ENCODE data around the gene PDZD2.

Gene PDZD2

GRCh38 chr5:32089146-32090000, 450.4 kb downstream of the PDZD2 start:
- no peaks in the 10 kb centered on the region for H3F3A ChIP-seq (ENCODE audit: low read depth)

DNA sequence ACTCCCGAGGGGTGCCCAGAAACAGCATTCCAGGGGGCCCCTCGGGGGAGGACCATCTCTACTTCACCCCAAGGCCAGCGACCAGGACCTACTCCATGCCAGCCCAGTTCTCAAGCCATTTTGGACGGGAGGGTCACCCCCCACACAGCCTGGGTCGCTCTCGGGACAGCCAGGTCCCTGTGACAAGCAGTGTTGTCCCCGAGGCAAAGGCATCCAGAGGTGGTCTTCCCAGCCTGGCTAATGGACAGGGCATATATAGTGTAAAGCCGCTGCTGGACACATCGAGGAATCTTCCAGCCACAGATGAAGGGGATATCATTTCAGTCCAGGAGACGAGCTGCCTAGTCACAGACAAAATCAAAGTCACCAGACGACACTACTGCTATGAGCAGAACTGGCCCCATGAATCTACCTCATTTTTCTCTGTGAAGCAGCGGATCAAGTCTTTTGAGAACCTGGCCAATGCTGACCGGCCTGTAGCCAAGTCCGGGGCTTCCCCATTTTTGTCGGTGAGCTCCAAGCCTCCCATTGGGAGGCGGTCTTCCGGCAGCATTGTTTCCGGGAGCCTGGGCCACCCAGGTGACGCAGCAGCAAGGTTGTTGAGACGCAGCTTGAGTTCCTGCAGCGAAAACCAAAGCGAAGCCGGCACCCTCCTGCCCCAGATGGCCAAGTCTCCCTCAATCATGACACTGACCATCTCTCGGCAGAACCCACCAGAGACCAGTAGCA, 451.3 kb downstream of the PDZD2 start:
- TF ChIP-seq CTCF (conservative IDR thresholded peaks at IDR 0.05; ENCODE audit: low read length) (no peak), EZH2phosphoT487 (IDR thresholded peaks at IDR 0.05; ENCODE audit: borderline replicate concordance) (no peak)
- no peaks in the 10 kb centered on the region for H3K36me3 ChIP-seq (ENCODE audit: insufficient read depth, low read length)

More at GRCh38 chr5:32089146-32090000, 450.4 kb downstream of the PDZD2 start:
- Histone ChIP-seq H2AFZ (ENCODE audit: low read length) (no peak overlapping the region), H3K4me3 (ENCODE audit: low read length, poor library complexity, severe bottlenecking) (no peak overlapping the region), H3K27me3 (ENCODE audit: insufficient read depth, low read length, poor library complexity, severe bottlenecking) (no peaks in the 10 kb centered on the region), H3K9me2 (replicated peaks; ENCODE audit: low read depth, low read length) (no peaks in the 10 kb centered on the region), H3K9me3 (ENCODE audit: insufficient read depth, low read depth, low read length) (no peaks in the 10 kb centered on the region), H3K4me1 (ENCODE audit: insufficient read depth, low read length, poor library complexity, severe bottlenecking) (no peaks in the 10 kb centered on the region), H3K4me2 (ENCODE audit: low read depth, low read length, poor library complexity, severe bottlenecking) (no peak overlapping the region), H3K36me3 (ENCODE audit: insufficient read depth, low read length) (no peaks in the 10 kb centered on the region), H3K79me2 (ENCODE audit: insufficient read depth, low read length) (no peaks in the 10 kb centered on the region), H4K20me1 (ENCODE audit: insufficient read depth, low read length, poor library complexity, severe bottlenecking) (no peaks in the 10 kb centered on the region), H3K9ac (ENCODE audit: low read depth, low read length, poor library complexity, severe bottlenecking) (no peak overlapping the region)
- TF ChIP-seq CTCF (conservative IDR thresholded peaks at IDR 0.05; ENCODE audit: low read length) (no peak), EZH2phosphoT487 (IDR thresholded peaks at IDR 0.05; ENCODE audit: borderline replicate concordance) (no peak)

DNA sequence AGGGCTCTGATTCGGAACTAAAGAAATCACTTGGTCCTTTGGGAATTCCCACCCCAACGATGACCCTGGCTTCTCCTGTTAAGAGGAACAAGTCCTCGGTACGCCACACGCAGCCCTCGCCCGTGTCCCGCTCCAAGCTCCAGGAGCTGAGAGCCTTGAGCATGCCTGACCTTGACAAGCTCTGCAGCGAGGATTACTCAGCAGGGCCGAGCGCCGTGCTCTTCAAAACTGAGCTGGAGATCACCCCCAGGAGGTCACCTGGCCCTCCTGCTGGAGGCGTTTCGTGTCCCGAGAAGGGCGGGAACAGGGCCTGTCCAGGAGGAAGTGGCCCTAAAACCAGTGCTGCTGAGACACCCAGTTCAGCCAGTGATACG, 451.8 kb downstream of the PDZD2 start:
- Histone ChIP-seq H3K27me3 (ENCODE audit: insufficient read depth, low read length, poor library complexity, severe bottlenecking) (no peaks in the 10 kb centered on the region), H3K9me3 (ENCODE audit: insufficient read depth, low read depth, low read length) (no peaks in the 10 kb centered on the region), H3K4me1 (ENCODE audit: insufficient read depth, low read length, poor library complexity, severe bottlenecking) (no peaks in the 10 kb centered on the region), H3K9me2 (replicated peaks; ENCODE audit: low read depth, low read length) (no peaks in the 10 kb centered on the region), H3K79me2 (ENCODE audit: insufficient read depth, low read length) (no peaks in the 10 kb centered on the region), H3K9ac (ENCODE audit: low read depth, low read length, poor library complexity, severe bottlenecking) (no peak overlapping the region), H3F3A (ENCODE audit: low read depth) (no peaks in the 10 kb centered on the region), H4K20me1 (ENCODE audit: insufficient read depth, low read length, poor library complexity, severe bottlenecking) (no peaks in the 10 kb centered on the region), H3K4me2 (ENCODE audit: low read depth, low read length, poor library complexity, severe bottlenecking) (no peak overlapping the region), H3K4me3 (ENCODE audit: low read length, poor library complexity, severe bottlenecking) (no peak overlapping the region), H3K36me3 (ENCODE audit: insufficient read depth, low read length) (no peaks in the 10 kb centered on the region), H2AFZ (ENCODE audit: low read length) (no peak overlapping the region)
- TF ChIP-seq EZH2phosphoT487 (IDR thresholded peaks at IDR 0.05; ENCODE audit: borderline replicate concordance), result no peak
- TF ChIP-seq CTCF (conservative IDR thresholded peaks at IDR 0.05; ENCODE audit: low read length), result no peak

More for the DNA sequence above, 451.3 kb downstream of the PDZD2 start:
- Histone ChIP-seq H4K20me1 (ENCODE audit: insufficient read depth, low read length, poor library complexity, severe bottlenecking) (no peaks in the 10 kb centered on the region), H3K9ac (ENCODE audit: low read depth, low read length, poor library complexity, severe bottlenecking) (no peak overlapping the region), H3K4me2 (ENCODE audit: low read depth, low read length, poor library complexity, severe bottlenecking) (no peak overlapping the region), H3K4me1 (ENCODE audit: insufficient read depth, low read length, poor library complexity, severe bottlenecking) (no peaks in the 10 kb centered on the region), H3K9me3 (ENCODE audit: insufficient read depth, low read depth, low read length) (no peaks in the 10 kb centered on the region), H3K9me2 (replicated peaks; ENCODE audit: low read depth, low read length) (no peaks in the 10 kb centered on the region), H3K79me2 (ENCODE audit: insufficient read depth, low read length) (no peaks in the 10 kb centered on the region), H2AFZ (ENCODE audit: low read length) (no peak overlapping the region), H3F3A (ENCODE audit: low read depth) (no peaks in the 10 kb centered on the region), H3K27me3 (ENCODE audit: insufficient read depth, low read length, poor library complexity, severe bottlenecking) (no peaks in the 10 kb centered on the region), H3K4me3 (ENCODE audit: low read length, poor library complexity, severe bottlenecking) (no peak overlapping the region)

Measured in Loucy (cell line).